Measurements from ENCODE around the gene FGFR1OP2.

FGFR1OP2 gene

DNA sequence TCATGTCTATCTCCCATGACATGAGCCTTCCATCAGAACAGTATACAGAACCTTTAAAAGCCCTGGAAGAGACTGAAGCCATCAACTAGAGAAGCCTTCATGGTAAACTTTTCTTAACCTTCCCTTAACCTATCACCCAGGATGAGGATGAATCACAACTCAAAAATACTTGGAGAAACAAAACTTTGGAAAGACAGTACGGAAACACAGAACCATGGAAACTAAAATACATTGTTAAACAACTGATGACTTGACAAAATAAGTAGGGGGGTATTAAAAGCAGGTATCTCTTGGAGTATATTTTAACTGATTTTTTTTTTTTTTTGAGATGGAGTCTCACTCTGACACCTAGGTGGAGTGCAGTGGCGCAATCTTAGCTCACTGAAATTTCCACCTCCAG is 67.2 kb downstream of the FGFR1OP2 start:
- DNase-seq = no peak

DNA sequence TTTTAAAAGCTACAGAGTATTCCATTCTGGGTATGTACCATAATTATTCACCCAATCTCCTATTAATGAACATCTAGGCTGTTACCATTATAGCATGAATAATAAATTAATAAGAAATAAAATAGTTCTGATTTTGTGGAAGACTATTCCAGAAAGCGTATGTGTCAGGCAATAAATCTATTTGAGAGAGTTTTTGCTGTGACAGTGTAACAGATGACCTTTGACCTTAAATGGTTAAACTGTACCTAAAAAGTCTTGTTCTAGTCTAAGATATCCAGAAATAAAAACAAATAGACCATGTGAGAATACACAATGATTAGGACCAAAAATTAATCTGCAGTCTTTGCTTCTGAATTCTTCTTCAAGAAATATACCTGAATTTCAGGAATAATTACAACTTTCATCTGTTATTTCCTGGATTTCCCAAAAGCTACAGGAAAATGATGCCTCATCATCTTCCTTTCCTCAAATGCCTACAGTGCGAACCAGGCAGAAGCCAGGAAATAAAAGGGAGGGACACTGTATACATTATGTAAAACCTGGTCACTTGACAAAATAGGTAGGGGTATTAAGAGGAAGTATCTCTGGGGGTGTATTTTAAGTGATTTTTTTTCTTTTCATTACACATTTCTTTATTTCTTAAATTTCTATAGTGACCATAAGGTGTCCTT is 68.7 kb downstream of the FGFR1OP2 start:
- no peak for DNase-seq

DNA sequence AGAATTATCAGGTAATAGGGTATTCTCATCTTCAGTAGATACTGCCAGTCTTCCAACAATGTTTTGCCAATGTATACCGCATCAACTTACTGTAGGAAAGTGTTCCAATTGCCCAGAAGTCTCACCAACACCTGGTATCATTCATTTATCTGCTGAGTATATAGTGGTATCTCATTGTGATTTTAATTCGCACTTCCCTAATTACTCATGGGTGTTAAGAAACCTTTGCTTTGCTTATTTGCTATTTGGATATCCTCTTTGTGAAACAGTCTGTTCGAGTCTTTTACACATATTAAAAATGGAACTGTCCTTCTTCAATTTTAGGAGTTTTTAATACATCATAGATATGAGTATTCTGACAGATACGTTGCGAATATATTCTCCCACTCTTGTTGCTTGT is 69.8 kb downstream of the FGFR1OP2 start:
- no peak for DNase-seq

DNA sequence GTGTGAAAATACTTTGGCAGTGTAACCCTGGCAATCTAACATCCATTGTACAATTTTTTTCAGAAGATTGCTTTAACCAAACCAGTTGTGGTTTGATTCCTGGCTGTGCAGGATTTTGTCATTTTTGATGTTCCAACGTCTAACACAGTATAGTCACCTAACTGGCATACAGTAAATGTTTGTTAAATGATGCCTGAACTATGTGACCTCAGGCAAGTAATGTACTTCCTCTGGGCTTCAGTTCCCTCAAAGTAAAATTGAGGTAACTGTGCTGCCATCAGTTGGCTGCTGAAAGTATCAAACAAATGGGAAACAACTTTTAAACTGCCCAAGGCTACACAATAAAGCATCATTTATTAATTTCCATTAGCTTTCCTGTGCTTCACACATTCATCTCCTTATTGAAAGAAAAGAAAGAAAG is 71.6 kb downstream of the FGFR1OP2 start:
- no peak for DNase-seq

- DNase-seq = no peak
Measured at GRCh38 chr12:27012239-27012981, 74.1 kb downstream of the FGFR1OP2 start.

GRCh38 chr12:27012982-27013255 is 74.6 kb downstream of the FGFR1OP2 start:
- no peak for DNase-seq

- DNase-seq = no peak
Measured at GRCh38 chr12:27013611-27014084, 75.4 kb downstream of the FGFR1OP2 start.

DNA sequence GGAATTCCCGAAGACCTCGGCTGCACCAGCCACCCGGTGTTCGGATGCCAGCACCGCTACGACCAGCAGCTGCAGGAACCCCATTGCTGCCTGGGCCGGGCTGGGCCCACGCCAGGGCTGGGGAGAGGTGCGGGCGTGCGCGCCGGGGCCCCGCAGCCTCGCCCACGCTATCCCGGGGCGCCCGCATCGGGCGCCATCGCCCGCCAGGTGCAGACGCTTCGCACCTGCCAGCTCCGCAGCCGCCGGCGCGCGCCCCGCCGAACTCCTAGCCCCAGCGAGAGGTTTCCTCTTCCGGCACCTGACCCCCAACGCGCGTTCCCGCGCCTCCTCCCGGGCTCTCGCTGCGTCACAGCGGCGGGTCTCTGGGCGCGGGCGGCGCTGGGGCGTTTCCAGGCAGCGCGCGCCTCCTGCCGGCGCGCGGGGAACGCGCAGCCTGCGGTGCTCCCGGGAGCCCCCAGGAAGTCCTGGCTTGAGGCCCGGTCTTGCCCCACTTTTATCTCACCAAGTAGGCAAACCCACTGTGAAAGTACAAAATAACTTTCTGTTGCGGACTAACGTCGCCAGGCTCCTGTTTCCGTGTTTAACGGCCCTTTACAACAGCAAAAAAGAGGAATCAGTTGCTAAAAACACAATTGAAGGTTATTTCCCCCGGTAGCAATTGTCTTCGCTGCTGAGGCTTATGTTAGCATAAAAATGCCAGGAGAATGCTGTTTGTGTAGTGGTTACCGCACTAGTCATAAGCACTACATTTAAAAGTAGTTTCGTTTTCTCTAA is 76.0 kb downstream of the FGFR1OP2 start, which contains the start of gene TM7SF3:
Gene TM7SF3 (minus strand): TSS at position 300 of the 774 bp plus-strand sequence. CDS start 216 bp downstream, at position 84.
- peak; percentile 59 for DNase-seq

DNA sequence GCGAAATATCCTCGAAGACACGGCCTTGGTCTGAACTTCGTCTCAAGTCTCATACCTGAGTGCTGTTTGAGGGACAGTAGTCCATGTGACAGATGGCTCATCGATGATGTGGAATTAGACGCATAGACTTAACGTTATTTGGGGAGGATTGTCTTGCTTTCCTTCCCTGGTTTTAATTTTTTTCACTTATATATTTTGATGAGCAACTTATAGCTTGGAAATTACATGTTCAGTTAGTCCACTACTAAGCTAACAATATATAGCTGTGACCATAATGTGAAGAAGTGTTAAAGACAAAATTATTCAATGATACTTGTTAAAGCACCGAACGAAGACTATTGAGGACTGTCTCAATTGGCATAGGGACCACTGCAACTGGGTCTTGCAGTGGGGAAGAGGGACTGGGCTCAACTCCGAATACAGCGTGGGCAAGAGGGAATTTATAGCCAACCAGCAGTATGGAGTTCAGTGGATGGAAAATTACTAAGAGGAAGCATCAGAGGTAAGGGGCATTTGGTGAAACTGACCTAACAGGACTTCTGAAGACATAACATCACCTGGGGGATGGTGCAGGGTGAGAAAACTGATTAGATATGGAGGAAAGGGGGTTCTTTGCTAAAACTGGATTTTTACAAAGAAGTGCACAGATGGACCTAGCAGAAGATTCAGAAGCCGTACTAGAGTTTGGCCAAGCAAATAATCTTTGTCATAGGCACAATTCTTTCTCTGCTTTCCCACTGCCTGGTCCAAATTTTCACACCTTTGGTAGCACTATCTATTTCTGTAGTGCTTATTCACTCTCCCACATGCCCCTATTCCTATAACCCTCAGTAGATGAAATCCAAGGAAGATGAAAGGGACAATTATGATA is 76.8 kb downstream of the FGFR1OP2 start:
- DNase-seq = no peak

GRCh38 chr12:27015730-27016076 is 77.4 kb downstream of the FGFR1OP2 start:
- no peak for DNase-seq

Data from NCI-H1436 treated with DMSO at 0.1 percent for 48 hours (cell line).